ENCODE data around the gene UBQLNL. TPM values are rescaled to one million over a fixed set of nuclear protein-coding genes. Genes with fewer than 3 reads are reported as not detected.

UBQLNL gene
- total and polyA plus RNA-seq, 10 donors = 0.33 to 2.3 (median 0.96) TPM

GRCh38 chr11:5488798-5489399, 27.6 kb downstream of the UBQLNL start:
- DNase-seq = no peak
- no peak for TF ChIP-seq POLR2A (IDR thresholded peaks at IDR 0.05)
- TF ChIP-seq POLR2AphosphoS5 (IDR thresholded peaks at IDR 0.05) = no peak
- TF ChIP-seq CTCF (IDR thresholded peaks at IDR 0.05 in 8 of 11, conservative IDR thresholded peaks at IDR 0.05 in 3 of 11) = no peak
- Histone ChIP-seq H3K27ac (no peak overlapping the region), H3K4me1 (no peaks in the 10 kb centered on the region), H3K27me3 (replicated peaks in 1 of 7) (no peaks in the 10 kb centered on the region), H3K36me3 (no peaks in the 10 kb centered on the region), H3K9me3 (no peaks in the 10 kb centered on the region), H3K4me3 (no peak overlapping the region)
- intact Hi-C loops (cut with DNase I; ENCODE audit: low total_unique reads) = no loop called here
- WGBS, 5 donors = 83 to 97% (median 97%) methylated on average over 4 of the region's 4 CpGs

GRCh38 chr11:5488385-5488784, 28.1 kb downstream of the UBQLNL start, which contains the start of gene OR52D1:
OR52D1 (plus strand) TSS chr11:5488685; CDS start chr11:5488707, 22 bp downstream.
- H3K27ac ChIP-seq = no peak within 1 kb of the TSS
- no peak for TF ChIP-seq POLR2AphosphoS5 (IDR thresholded peaks at IDR 0.05)
- no peak for TF ChIP-seq CTCF (IDR thresholded peaks at IDR 0.05 in 8 of 11, conservative IDR thresholded peaks at IDR 0.05 in 3 of 11)
- no peaks in the 10 kb centered on the region for H3K4me1 ChIP-seq
- no peaks in the 10 kb centered on the region for H3K9me3 ChIP-seq
- DNase-seq = no peak
- intact Hi-C loops (cut with DNase I; ENCODE audit: low total_unique reads) = no loop called here
- no peak within 1 kb of the TSS for H3K4me3 ChIP-seq
- no peaks in the 10 kb centered on the region for H3K36me3 ChIP-seq
- no peaks in the 10 kb centered on the region for H3K27me3 ChIP-seq (replicated peaks in 1 of 7)

- intact Hi-C loops (cut with DNase I; ENCODE audit: low total_unique reads) = no loop called here
- Histone ChIP-seq H3K27ac (no peak overlapping the region), H3K27me3 (replicated peaks in 1 of 7) (no peaks in the 10 kb centered on the region), H3K9me3 (no peaks in the 10 kb centered on the region), H3K4me1 (no peaks in the 10 kb centered on the region), H3K4me3 (no peak overlapping the region), H3K36me3 (no peaks in the 10 kb centered on the region)
- TF ChIP-seq POLR2AphosphoS5 (IDR thresholded peaks at IDR 0.05) = no peak
- no peak for TF ChIP-seq CTCF (IDR thresholded peaks at IDR 0.05 in 8 of 11, conservative IDR thresholded peaks at IDR 0.05 in 3 of 11)
- no peak for TF ChIP-seq POLR2A (IDR thresholded peaks at IDR 0.05)
- 64 to 83% (median 70%) methylated on average over 3 of the region's 3 CpGs for WGBS, 5 donors
- DNase-seq = no peak
Observed at GRCh38 chr11:5486421-5486820, 30.1 kb downstream of the UBQLNL start.

- intact Hi-C loops (cut with DNase I; ENCODE audit: low total_unique reads) = no loop called here
- Histone ChIP-seq H3K4me1 (no peaks in the 10 kb centered on the region), H3K36me3 (no peaks in the 10 kb centered on the region), H3K27me3 (replicated peaks in 1 of 7) (no peaks in the 10 kb centered on the region), H3K27ac (no peak overlapping the region), H3K4me3 (no peak overlapping the region), H3K9me3 (no peaks in the 10 kb centered on the region)
- 57 to 79% (median 69%) methylated on average over 3 of the region's 3 CpGs for WGBS, 5 donors
- TF ChIP-seq CTCF (IDR thresholded peaks at IDR 0.05 in 8 of 11, conservative IDR thresholded peaks at IDR 0.05 in 3 of 11) (no peak), POLR2AphosphoS5 (IDR thresholded peaks at IDR 0.05) (no peak), POLR2A (IDR thresholded peaks at IDR 0.05) (no peak)
- DNase-seq = no peak
Observed at GRCh38 chr11:5486003-5486402, 30.5 kb downstream of the UBQLNL start.
